Thyroid gland (tissue), 4 donors: ENCODE data around the gene HS6ST1. TPM values are rescaled to one million over a fixed set of nuclear protein-coding genes. Genes with fewer than 3 reads are reported as not detected.

Source experiments
- DNase-seq, 2 donors: peaks; one replicate each; pipeline ENCODE4 v3.0.0-alpha.2; 2019
- H3K27ac ChIP-seq, 3 donors: fragments of 200-600 bp; sonication (generic); 1 replicate in 2 of 3; 2 replicates in 1 of 3; pipeline ENCODE4 v1.5.1; 2016 to 2019; ENCODE audit warnings: mild to moderate bottlenecking in 1 of 3, moderate library complexity in 1 of 3
- H3K27me3 ChIP-seq: fragments of 200-600 bp; sonication (generic); one replicate; pipeline ENCODE4 v1.5.1; 2019
- H3K36me3 ChIP-seq, 2 donors: fragments of 200-600 bp; sonication (generic); one replicate each; pipeline ENCODE4 v1.5.1; 2016 to 2019
- H3K4me1 ChIP-seq, 2 donors: fragments of 200-600 bp; sonication (generic); one replicate each; pipeline ENCODE4 v1.5.1; 2017 to 2019
- H3K4me3 ChIP-seq, 3 donors: fragments of 200-600 bp; sonication (generic); replicated peaks in 1 of 3; 1 replicate in 2 of 3; 2 replicates in 1 of 3; pipeline ENCODE4 v1.5.1; 2016; ENCODE audit warnings: mild to moderate bottlenecking in 1 of 3
- H3K9me3 ChIP-seq: fragments of 200-600 bp; sonication (generic); one replicate; pipeline ENCODE4 v1.5.1; 2017
- POLR2A ChIP-seq, 2 donors: fragments of 450-650 bp; IDR thresholded peaks; one replicate each; pipeline ENCODE4 v1.6.1; 2017; ENCODE audit warnings: antibody characterized with exemption in 2 of 2, mild to moderate bottlenecking in 2 of 2, moderate library complexity in 1 of 2
- WGBS, 2 donors: methylation state at CpG; one replicate each; pipeline ENCODE4 v1.1.5; 2017; 5-methylcytosine and 5-hydroxymethylcytosine counted together
- intact Hi-C: fragments of 100-400 bp; cut with DNase I; formaldehyde crosslinking; loops from one replicate; pipeline ENCODE4 v1.15.1; 2023
- total RNA-seq, 4 donors: library from RNA; depleted of rRNA; stranded (reverse); fragments of >200 nt; gene quantifications; one replicate each; pipeline ENCODE4 v1.2.3, GENCODE V29; 2016
- TF ChIP-seq, protein P1 (sequence below), 6 experiments: fragments of 200-600 bp in 3 of 6; fragments of 450-650 bp in 3 of 6; sonication (generic) in 3 of 6; IDR thresholded peaks; one replicate each; pipeline ENCODE4 v1.5.1; 2016 to 2019; ENCODE audit warnings: antibody characterized with exemption in 6 of 6, mild to moderate bottlenecking in 2 of 6, inconsistent platforms in 1 of 6, moderate library complexity in 1 of 6

HS6ST1 gene
- total RNA-seq, 4 donors from 2014 or later, result 27.1 to 35.6 (median 32.5) TPM

DNA sequence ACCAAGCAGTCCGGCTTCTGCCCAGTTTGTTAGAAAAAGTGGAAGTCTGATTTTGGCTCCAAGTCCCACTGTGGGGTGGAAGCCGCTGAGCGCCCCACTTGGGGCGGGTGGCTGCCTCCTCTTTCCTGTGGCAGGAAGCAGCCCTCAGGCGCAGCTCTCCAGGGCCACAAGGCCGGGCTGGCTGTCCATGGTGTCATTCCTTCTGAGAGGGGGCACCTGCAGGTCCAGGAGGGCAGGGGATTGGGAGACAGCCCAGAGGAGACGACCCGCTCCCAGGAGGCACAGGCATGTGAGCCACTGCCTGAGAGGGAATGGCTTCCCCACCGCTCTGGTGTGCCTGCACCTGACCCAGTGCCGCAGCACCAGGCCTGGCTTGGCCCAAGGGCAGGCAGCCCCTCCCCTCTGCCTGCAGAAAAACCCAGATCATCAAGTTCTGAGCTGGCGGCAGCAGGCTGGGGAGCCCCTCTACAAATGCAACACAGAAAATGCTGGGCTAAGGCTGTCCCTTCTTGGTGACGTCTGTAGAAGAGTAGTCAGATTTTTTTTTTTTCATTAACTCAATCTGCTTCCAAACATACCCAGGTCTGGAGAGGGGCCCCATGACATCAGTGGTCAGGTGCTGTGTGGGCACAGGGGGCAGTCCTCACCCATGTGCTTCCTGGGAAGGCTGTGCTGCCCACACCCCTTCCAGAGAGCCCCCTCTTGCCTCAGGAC is 38.4 kb downstream of the HS6ST1 start:
- Histone ChIP-seq H3K4me1 (peaks cover 14 to 41% of the 10 kb centered on the region in 2 donors), H3K4me3 (no peak overlapping the region), H3K9me3 (no peaks in the 10 kb centered on the region), H3K27me3 (no peaks in the 10 kb centered on the region), H3K36me3 (peaks cover 0 to 3% of the 10 kb centered on the region in 2 donors), H3K27ac (peak overlapping the region in 1 of 3 donors; percentile 43)
- intact Hi-C loops, result no loop called here
- peak in 1 of 2 donors; percentile 7 for DNase-seq
- TF ChIP-seq, protein P1, sequence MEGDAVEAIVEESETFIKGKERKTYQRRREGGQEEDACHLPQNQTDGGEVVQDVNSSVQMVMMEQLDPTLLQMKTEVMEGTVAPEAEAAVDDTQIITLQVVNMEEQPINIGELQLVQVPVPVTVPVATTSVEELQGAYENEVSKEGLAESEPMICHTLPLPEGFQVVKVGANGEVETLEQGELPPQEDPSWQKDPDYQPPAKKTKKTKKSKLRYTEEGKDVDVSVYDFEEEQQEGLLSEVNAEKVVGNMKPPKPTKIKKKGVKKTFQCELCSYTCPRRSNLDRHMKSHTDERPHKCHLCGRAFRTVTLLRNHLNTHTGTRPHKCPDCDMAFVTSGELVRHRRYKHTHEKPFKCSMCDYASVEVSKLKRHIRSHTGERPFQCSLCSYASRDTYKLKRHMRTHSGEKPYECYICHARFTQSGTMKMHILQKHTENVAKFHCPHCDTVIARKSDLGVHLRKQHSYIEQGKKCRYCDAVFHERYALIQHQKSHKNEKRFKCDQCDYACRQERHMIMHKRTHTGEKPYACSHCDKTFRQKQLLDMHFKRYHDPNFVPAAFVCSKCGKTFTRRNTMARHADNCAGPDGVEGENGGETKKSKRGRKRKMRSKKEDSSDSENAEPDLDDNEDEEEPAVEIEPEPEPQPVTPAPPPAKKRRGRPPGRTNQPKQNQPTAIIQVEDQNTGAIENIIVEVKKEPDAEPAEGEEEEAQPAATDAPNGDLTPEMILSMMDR (IDR thresholded peaks at IDR 0.05), result no peak
- TF ChIP-seq POLR2A (IDR thresholded peaks at IDR 0.05), result no peak
- 94 to 95% methylated on average over 6 to 8 of the region's 12 CpGs for WGBS, 2 donors

DNA sequence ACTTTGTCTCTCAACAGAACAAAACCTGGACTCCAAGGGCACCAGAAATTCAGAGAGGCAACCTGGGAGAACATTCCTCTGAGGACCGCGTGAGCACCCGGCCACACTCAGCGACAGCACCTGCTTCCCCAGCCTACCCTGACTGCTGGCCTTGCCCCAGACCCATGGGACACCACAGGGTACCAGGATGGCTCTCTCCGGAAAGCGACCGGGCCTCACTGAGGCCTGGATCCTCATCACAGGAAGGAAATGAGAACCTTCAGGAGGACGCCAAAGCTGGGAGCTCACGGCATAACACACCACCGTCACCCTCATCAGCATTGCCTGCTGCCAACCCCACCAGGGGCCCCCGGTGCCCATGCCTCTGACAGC is 38.9 kb downstream of the HS6ST1 start:
- Histone ChIP-seq H3K9me3 (no peaks in the 10 kb centered on the region), H3K4me3 (no peak overlapping the region), H3K36me3 (peaks cover 0 to 3% of the 10 kb centered on the region in 2 donors), H3K27ac (peak overlapping the region in 1 of 3 donors; percentile 43), H3K27me3 (no peaks in the 10 kb centered on the region), H3K4me1 (peaks cover 14 to 41% of the 10 kb centered on the region in 2 donors)
- 70 to 88% methylated on average over 9 to 11 of the region's 11 CpGs for WGBS, 2 donors
- TF ChIP-seq, protein P1 (IDR thresholded peaks at IDR 0.05), result no peak
- no peak for TF ChIP-seq POLR2A (IDR thresholded peaks at IDR 0.05)
- DNase-seq, result no peak
- intact Hi-C loops, result no loop called here

GRCh38 chr2:128279009-128279408 is 39.7 kb downstream of the HS6ST1 start:
- Histone ChIP-seq H3K27me3 (no peaks in the 10 kb centered on the region), H3K9me3 (no peaks in the 10 kb centered on the region), H3K4me3 (no peak overlapping the region), H3K27ac (no peak overlapping the region), H3K4me1 (peaks cover 14 to 41% of the 10 kb centered on the region in 2 donors), H3K36me3 (peaks cover 0 to 3% of the 10 kb centered on the region in 2 donors)
- WGBS, 2 donors, result 89 to 92% methylated on average over 7 of the region's 7 CpGs
- intact Hi-C loops, result no loop called here
- peak in 1 of 2 donors; percentile 1 for DNase-seq
- TF ChIP-seq, protein P1 (IDR thresholded peaks at IDR 0.05), result no peak
- no peak for TF ChIP-seq POLR2A (IDR thresholded peaks at IDR 0.05)

- no peak for DNase-seq
- Histone ChIP-seq H3K4me3 (no peak overlapping the region), H3K36me3 (peaks cover 0 to 3% of the 10 kb centered on the region in 2 donors), H3K9me3 (no peaks in the 10 kb centered on the region), H3K27me3 (no peaks in the 10 kb centered on the region), H3K4me1 (peaks cover 14 to 37% of the 10 kb centered on the region in 2 donors), H3K27ac (no peak overlapping the region)
- no peak for TF ChIP-seq POLR2A (IDR thresholded peaks at IDR 0.05)
- TF ChIP-seq, protein P1 (IDR thresholded peaks at IDR 0.05), result no peak
- 81 to 87% methylated on average over 12 to 14 of the region's 14 CpGs for WGBS, 2 donors
- intact Hi-C loops, result no loop called here
These were observed 40.5 kb downstream of the HS6ST1 start for GRCh38 chr2:128277961-128278681.
